Aorta (tissue), 5 donors: ENCODE results near the gene TIMP3. TPM values are rescaled to one million over a fixed set of nuclear protein-coding genes. Genes with fewer than 3 reads are reported as not detected.

Source experiments
- ATAC-seq: fragments of 200-7000 bp; cut with Tn5 transposase; one replicate; pipeline ENCODE4 v1.9.1; 2022; ENCODE audit warnings: moderate library complexity; ENCODE audit not compliant: low FRiP score
- DNase-seq, 2 donors: peaks; one replicate each; pipeline ENCODE4 v3.0.0-alpha.2; 2020
- H3K27ac ChIP-seq, 2 donors: one replicate each; pipeline ENCODE4 v1.5.1; 2013; ENCODE audit warnings: low read length in 2 of 2, mild to moderate bottlenecking in 2 of 2, moderate library complexity in 2 of 2, control low read depth in 1 of 2, inconsistent platforms in 1 of 2, low read depth in 1 of 2
- H3K27me3 ChIP-seq, 2 donors: one replicate each; pipeline ENCODE4 v1.6.1; 2013; ENCODE audit warnings: control low read depth in 1 of 2, low read length in 1 of 2, mild to moderate bottlenecking in 1 of 2, moderate library complexity in 1 of 2; ENCODE audit not compliant: insufficient read depth in 2 of 2, control insufficient read depth in 1 of 2
- H3K36me3 ChIP-seq, 2 donors: one replicate each; pipeline ENCODE4 v1.6.1; 2013; ENCODE audit warnings: control low read depth in 1 of 2, low read length in 1 of 2, mild to moderate bottlenecking in 1 of 2; ENCODE audit not compliant: insufficient read depth in 2 of 2, control insufficient read depth in 1 of 2
- H3K4me1 ChIP-seq, 2 donors: one replicate each; pipeline ENCODE4 v1.6.1; 2013; ENCODE audit warnings: low read length in 2 of 2, control low read depth in 1 of 2, mild to moderate bottlenecking in 1 of 2, moderate library complexity in 1 of 2; ENCODE audit not compliant: insufficient read depth in 2 of 2, control insufficient read depth in 1 of 2
- H3K4me3 ChIP-seq, 2 donors: one replicate each; pipeline ENCODE4 v1.5.1; 2013; ENCODE audit warnings: low read length in 2 of 2, control low read depth in 1 of 2, mild to moderate bottlenecking in 1 of 2
- H3K9me3 ChIP-seq: one replicate; pipeline ENCODE4 v1.6.1; 2013; ENCODE audit warnings: mild to moderate bottlenecking, low read length; ENCODE audit not compliant: control insufficient read depth
- WGBS, 2 donors: extraction: QIAGEN DNeasy Blood & Tissue Kit; methylation state at CpG; one replicate each; pipeline ENCODE4 v1.1.7; 2013; 5-methylcytosine and 5-hydroxymethylcytosine counted together
- intact Hi-C, 2 donors: fragments of 100-400 bp; cut with DNase I; formaldehyde crosslinking; loops; one replicate each; pipeline versions ENCODE4 v1.14.2 to v1.15.0; 2022
- polyA plus RNA-seq, 2 donors: library from polyadenylated mRNA; stranded (reverse); fragments of 200-250 nt; gene quantifications; one replicate each; pipeline ENCODE4 v1.2.3, GENCODE V29; 2013
- total RNA-seq, 2 donors: library from RNA; stranded (reverse); fragmentation: NEBNext Ultra II Directional; extraction: Animal tissue kit (Norgen Biotek cat#: 25700); gene quantifications; one replicate each; pipeline ENCODE4 v1.2.1, GENCODE V29; 2021
- donor health status: healthy with polysubstance abuse.
- donor health status: Bipolar disorder and iron deficiency.
- donor health status: DM: no; HTN: no; CAD: no.
- donor health status: DM: no; HTN: no; CAD: no.
- donor health status: DM: yes; HTN: yes; CAD: no.

The TIMP3 gene
- total and polyA plus RNA-seq, 4 donors = 34.4 to 410 (median 179) TPM

- Histone ChIP-seq H3K4me1 (no peaks in the 10 kb centered on the region), H3K9me3 (peaks cover 4% of the 10 kb centered on the region), H3K36me3 (no peaks in the 10 kb centered on the region), H3K27me3 (no peaks in the 10 kb centered on the region), H3K4me3 (no peak overlapping the region), H3K27ac (no peak overlapping the region)
- intact Hi-C loops = loop anchor here in 1 of 2 donors (5.0 kb wide), 1 partner anchor 209 kb away; no protein-coding TSS in a partner anchor
- ATAC-seq = no peak
- WGBS, 2 donors = 61 to 81% methylated on average over 4 of the region's 4 CpGs
- DNase-seq = no peak
Observed at GRCh38 chr22:32777987-32778386, 23.5 kb upstream of the TIMP3 start.

DNA sequence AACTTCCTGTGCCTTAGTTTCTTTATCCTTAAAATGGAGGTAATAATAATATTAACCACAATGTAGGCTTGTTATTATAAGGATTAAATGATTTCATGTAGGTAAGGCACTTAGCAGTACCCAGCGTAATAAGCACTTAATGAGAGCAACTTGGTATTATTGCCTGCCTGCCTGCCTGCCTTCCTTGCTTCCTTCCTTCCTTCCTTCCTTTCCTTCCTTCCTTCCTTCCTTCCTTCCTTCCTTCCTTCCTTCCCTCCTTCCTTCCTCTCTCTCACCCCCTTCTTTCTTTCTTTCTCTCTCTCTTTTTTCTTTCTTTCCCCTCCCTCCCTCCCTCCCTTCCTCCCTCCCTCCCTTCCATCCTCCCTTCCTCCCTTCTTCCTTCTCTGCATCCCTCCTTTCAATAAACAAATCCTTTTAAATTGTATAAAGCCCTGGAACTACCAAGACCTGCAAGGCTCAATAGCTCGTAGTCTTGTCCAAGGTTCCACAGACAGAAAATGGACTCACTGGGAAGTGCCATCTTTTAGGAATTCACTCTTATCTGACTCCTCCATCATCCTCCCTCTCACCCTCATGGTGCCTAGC is 20.7 kb upstream of the TIMP3 start:
- Histone ChIP-seq H3K4me3 (no peak overlapping the region), H3K9me3 (no peaks in the 10 kb centered on the region), H3K27ac (no peak overlapping the region), H3K4me1 (no peaks in the 10 kb centered on the region), H3K27me3 (no peaks in the 10 kb centered on the region), H3K36me3 (no peaks in the 10 kb centered on the region)
- DNase-seq (no peak), ATAC-seq (no peak)
- 86 to 92% methylated on average over 2 of the region's 2 CpGs for WGBS, 2 donors
- intact Hi-C loops = no loop called here

DNA sequence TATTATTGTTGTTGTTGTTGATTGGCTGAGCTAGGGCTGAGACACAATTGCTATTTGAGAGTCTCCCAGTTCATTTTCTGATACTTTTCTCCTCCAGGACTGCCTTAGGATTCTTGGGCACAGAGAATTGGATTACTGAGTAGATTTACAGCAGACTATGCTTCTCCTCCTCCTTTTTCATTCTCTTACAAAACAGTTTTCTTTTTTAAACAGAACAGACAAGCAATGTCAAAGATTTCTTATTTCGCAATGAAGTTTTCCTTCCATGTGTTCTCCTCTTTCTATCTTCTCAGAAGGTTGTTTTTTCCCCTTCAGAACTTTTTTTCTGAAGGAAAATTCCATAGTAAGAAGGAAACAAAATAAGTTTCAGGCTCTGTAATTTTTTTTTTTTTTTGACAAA is 19.8 kb upstream of the TIMP3 start:
- Histone ChIP-seq H3K27ac (no peak overlapping the region), H3K36me3 (no peaks in the 10 kb centered on the region), H3K27me3 (no peaks in the 10 kb centered on the region), H3K9me3 (no peaks in the 10 kb centered on the region), H3K4me3 (no peak overlapping the region), H3K4me1 (no peaks in the 10 kb centered on the region)
- no peak for DNase-seq
- intact Hi-C loops = no loop called here
- 91 to 97% methylated on average over 1 of the region's 1 CpG for WGBS, 2 donors
- ATAC-seq = no peak

DNA sequence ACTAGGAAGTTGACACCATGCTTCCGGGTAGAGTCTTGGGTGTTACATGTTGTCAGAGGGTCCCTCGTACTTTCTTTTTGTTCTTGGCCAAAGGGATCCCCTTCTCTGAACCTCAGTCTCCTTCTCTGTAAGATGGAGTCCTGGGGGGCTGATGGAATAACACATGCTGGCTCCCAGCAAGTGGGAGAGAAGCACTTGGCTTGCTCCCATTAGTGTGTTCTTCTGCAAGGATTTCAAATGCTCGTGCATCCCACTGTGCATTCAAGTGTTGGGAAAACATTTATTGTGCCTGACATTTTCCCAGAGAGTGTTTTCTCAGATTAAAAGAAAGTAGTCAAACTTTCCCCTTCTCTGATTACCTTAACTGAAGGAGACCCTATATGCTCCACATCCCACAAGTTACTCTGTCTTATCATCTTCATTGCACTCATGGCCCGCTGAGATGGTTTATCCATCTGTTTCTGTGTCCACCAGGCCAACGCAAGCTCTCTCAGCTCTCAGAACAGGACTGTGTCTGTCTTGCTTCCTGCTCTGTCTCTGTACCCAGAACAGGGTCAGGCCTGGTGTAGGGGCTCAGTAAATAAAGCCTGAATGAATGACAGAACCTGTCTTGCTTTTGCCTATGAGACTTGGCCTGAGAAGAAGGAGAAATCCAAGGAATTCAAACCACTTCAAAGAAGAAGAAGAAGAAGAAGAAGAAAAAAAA is 16.0 kb upstream of the TIMP3 start:
- WGBS, 2 donors = 81 to 83% methylated on average over 5 of the region's 5 CpGs
- Histone ChIP-seq H3K36me3 (no peaks in the 10 kb centered on the region), H3K27me3 (no peaks in the 10 kb centered on the region), H3K4me3 (no peak overlapping the region), H3K9me3 (no peaks in the 10 kb centered on the region), H3K4me1 (no peaks in the 10 kb centered on the region), H3K27ac (no peak overlapping the region)
- DNase-seq (no peak), ATAC-seq (no peak)
- intact Hi-C loops = no loop called here

DNA sequence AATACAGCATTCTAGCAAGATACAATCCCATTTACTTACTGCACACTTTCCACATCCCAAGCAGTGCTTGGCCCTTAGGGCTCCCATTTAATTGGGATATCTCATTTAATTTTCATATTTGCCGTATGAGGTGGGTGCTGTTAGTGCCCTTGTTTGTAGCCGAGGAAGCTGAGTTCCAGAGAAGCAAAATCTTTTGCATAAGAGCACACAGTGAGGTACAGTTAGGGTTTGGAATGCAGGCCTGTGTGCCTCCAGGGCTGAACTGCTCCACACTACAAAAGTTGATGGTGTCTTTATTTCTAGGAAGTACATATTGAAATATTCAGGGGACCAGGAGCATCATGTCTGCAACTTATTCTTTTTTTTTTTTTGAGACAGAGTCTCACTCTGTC is 15.5 kb upstream of the TIMP3 start:
- DNase-seq = no peak
- 93 to 94% methylated on average over 2 of the region's 2 CpGs for WGBS, 2 donors
- Histone ChIP-seq H3K27me3 (no peaks in the 10 kb centered on the region), H3K4me3 (no peak overlapping the region), H3K27ac (no peak overlapping the region), H3K9me3 (no peaks in the 10 kb centered on the region), H3K4me1 (no peaks in the 10 kb centered on the region), H3K36me3 (no peaks in the 10 kb centered on the region)
- ATAC-seq = no peak
- intact Hi-C loops = no loop called here

DNA sequence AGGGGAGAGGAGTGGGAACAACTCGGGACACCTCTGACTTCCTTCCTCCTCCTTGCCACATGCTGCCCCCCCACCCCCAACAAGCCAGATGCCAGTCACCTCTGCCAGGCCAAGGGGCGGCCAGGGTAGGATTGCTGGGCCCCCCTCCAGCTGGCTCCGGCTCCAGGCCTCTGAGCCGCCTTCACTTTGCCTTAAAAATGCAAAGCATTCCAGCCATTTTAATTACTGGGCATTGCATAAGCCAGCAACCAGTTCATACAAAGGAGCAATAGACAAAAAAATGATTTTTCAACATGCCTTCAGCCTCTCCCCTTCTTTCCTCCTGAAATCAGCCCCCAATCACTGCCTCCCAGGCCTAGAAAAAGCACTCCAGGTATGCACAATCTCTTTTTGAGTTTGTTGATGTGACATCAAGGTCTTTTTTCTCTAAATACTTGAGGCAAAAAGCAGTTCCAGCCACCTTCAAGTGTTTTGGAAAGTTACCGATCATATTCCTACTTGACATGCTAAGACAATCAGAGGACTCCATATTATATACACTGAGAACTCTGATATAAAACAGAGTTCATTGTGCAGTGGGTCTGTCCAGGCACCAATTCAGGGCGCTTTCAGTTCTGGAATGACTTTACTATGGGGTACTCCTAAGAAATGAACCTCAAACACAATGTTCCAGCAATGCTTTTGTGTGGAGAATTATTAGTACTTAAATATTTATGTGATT is 12.4 kb upstream of the TIMP3 start:
- Histone ChIP-seq H3K4me3 (no peak overlapping the region), H3K27ac (peak overlapping the region; percentile 29 to 59), H3K36me3 (no peaks in the 10 kb centered on the region), H3K27me3 (no peaks in the 10 kb centered on the region), H3K4me1 (no peaks in the 10 kb centered on the region), H3K9me3 (no peaks in the 10 kb centered on the region)
- intact Hi-C loops = no loop called here
- WGBS, 2 donors = 17 to 20% methylated on average over 6 of the region's 6 CpGs
- DNase-seq (peak; percentile 69 to 80), ATAC-seq (peak; percentile 56)

- H3K27me3 ChIP-seq = no peaks in the 10 kb centered on the region
- ATAC-seq (no peak), DNase-seq (no peak)
- WGBS, 2 donors = 93% methylated on average over 9 of the region's 9 CpGs
- H3K4me3 ChIP-seq = no peak overlapping the region
- H3K36me3 ChIP-seq = no peaks in the 10 kb centered on the region
- intact Hi-C loops = no loop called here
- H3K27ac ChIP-seq = no peak overlapping the region
- H3K9me3 ChIP-seq = no peaks in the 10 kb centered on the region
- no peaks in the 10 kb centered on the region for H3K4me1 ChIP-seq
Observed at GRCh38 chr22:32789797-32790620, 11.5 kb upstream of the TIMP3 start.

GRCh38 chr22:32791056-32791455 is 10.4 kb upstream of the TIMP3 start:
- H3K4me1 ChIP-seq = no peaks in the 10 kb centered on the region
- no peak for DNase-seq
- H3K36me3 ChIP-seq = no peaks in the 10 kb centered on the region
- H3K27ac ChIP-seq = no peak overlapping the region
- no peaks in the 10 kb centered on the region for H3K27me3 ChIP-seq
- no peak overlapping the region for H3K4me3 ChIP-seq
- ATAC-seq = no peak
- H3K9me3 ChIP-seq = no peaks in the 10 kb centered on the region
- WGBS, 2 donors = 93 to 95% methylated on average over 6 of the region's 6 CpGs
- intact Hi-C loops = no loop called here
